GM18499 (cell line): ENCODE results near the gene PTPRM.

Source experiments
- ATAC-seq: cut with Tn5 transposase; IDR thresholded peaks from one replicate; pipeline ENCODE4 v1.9.1; 2021; ENCODE audit warnings: moderate number of reproducible peaks; ENCODE audit not compliant: insufficient read depth, unreplicated experiment

The PTPRM gene

DNA sequence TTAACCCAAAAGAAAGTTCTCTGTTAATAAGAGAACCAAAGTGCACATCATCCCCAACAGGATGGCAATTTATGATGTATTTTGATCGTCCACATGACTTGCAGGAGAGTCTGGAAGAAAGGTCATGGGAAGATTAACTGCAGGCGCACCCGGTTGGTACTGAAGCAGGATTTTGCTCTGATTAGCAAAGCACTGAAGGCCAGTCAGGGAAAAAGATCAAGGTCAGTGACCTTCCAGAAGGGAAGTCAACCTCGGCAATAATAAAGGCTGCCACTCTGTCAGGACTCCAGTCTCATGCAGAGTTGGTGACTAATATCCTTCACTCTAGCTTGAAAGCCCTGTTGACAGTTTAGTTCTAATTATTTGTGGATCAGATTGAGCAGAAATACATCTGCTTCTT is 609.4 kb downstream of the PTPRM start:
- no peak for ATAC-seq

DNA sequence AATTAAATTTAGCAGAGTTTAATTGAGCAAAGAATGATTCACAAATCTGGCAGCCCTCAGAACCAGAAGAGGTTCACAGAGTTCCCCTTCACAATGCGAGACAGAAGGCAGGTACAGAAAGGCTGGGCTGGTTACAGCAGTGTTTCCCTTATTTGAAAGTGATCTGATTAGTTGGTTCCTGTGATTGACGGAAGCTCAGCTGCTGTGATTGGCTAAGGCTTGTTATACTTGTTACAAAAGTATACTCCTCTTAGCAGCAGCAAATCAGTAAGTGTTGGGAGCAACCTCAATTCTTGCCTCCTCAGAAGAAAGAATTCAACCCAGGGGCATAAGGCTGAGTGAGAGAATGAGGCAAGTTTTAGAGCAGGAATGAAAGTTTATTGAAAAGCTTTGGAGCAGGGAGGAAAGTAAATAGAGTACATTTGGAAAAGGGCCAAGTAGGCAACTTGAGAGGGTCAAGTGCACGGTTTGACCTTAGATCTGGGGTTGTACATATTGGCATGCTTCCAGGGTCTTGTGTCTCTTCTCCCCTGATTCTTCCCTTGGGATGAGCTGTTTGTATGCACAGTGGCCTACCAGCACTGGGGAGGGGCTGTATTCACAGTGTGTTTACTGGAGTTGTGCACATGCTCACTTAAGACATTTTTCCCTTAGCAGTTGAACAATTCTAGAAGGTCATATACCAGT is 610.4 kb downstream of the PTPRM start:
- no peak for ATAC-seq

DNA sequence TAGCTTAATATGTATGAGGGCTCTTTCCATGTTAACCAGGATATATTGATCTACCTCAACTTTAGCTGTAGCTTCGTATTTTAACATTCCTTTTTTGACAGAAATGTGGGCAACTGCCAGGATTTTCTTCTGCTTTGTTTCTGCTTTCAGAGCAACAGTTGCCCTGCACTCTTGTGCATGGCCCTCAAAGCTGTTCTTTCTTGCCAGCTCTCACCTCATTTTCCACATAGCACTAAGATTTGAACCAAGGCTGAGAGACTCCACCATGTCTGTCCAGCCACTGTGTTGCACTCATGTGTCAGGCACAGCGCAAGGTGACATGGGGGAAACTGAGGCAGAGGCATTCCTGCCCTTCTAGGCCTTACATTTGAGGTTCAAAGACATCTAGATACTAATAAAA is 619.3 kb downstream of the PTPRM start:
- no peak for ATAC-seq

- no peak for ATAC-seq
These were observed 621.1 kb downstream of the PTPRM start for GRCh38 chr18:8188184-8188583.

GRCh38 chr18:8190980-8191379 is 623.9 kb downstream of the PTPRM start:
- ATAC-seq = no peak

GRCh38 chr18:8194431-8194830 is 627.3 kb downstream of the PTPRM start:
- ATAC-seq = no peak

DNA sequence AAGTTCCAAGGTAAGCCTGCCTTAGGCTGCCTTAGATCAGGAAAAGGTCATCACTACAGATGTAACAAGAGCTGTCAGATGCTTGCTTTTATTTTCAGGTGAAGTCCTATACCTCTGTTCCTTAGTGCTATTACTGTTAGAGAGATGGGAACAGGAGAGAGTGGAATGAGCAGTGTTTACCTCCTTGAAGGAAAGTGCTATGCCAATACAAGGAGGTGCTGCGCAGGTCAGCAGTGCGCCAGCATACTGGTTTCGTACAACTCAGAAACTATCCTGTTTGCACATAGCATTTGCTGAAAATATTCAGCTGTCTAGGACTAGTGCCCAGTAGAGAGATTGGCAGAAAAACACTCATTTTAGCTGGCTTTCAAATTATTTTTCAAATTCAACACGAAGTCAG is 629.1 kb downstream of the PTPRM start:
- no peak for ATAC-seq

DNA sequence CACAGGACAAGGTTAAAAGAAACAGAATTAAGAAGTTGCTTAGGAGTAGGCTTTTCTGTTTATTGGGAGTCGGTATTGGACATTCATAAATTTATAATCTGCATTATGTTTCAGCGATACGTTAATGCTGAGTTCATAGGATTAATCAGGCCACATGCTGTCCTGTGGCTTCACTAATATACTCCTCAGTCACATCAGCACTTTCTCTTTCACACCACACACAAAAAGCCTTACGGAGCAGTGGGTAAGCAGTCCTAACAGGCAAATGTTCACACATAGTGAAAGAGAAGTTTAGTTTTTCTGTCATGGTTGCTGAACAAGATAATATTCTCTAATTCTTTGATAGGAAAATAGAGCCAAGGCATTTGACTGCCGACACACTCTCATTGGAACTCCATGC is 630.4 kb downstream of the PTPRM start:
- ATAC-seq = no peak

DNA sequence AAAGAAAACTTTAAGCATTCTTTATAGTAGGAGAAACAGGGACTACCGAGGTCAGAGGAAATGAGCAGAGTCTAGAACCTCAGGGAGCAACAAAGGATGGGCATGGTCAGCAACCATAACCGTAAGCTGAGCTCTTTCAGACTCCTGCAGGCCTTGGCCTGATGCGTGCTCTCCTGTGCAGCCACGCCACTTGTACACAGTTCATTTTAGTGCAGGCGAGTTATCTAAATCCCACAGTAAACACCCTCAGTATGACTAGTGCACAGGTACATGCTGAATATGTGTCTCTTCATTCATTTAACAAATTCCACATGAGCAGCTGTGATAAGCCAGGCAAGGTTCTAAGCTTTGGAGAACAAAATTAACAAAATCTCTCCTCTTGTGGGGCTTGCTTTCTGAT is 640.9 kb downstream of the PTPRM start:
- no peak for ATAC-seq

DNA sequence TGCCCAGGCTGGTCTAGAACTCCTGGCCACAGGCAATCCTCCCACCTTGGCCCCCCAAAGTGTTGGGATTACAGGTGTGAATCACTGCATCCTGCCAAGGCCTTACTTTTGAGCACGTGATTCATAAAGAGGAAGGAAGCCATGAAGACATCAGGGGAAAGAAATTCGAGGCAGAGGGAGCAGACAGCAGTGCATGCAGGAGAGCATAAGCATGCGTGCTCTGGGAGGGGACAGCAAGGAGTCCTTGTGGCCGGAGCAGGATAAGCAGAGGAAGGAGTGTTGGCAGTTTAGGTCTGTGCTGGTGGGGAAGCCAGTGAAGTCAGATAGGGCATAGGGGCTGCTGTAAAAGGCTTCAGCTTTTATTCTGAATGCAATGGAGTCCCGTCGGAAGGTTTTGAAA is 641.6 kb downstream of the PTPRM start:
- no peak for ATAC-seq

DNA sequence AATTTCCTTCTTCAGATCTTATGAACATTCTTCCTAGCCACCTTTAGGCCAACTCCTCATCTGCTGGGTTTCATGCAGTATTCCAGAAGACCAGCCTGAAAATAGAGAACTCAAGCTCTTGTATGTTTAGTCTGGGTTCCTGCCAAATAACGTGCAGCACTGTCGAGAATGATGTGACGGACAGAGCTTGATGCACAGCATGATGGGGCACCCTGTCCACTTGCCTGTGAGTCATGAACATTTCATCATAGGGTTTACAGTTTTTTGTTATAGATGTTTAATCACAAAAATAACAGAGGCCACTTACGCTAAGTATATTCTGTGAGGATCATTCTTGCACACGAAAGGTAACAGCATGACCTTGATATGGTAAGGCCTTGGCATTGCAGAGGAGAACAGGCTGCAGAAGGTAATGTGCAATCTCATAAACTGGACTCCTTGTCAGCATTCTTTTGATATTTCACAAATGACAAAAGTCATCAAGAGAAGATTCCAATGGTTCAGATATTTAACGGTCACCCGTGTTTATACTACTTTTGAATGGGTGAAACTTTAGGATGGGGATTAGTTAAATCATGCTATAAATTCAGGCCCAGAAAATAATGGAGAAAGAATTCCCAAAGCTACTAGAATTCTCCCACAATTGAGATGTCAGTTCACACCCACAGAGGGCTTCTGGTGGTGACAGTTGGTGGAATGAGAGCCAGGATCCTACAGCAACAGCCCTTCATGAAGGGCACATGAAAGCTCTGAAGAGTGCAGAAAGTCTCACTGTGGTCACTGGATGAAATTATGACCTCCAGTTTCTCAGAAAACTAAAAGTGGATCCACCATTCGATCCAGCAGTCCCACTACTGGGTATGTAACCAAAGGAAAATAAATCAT is 646.0 kb downstream of the PTPRM start:
- no peak for ATAC-seq

- no peak for ATAC-seq
These were observed 648.6 kb downstream of the PTPRM start for GRCh38 chr18:8215741-8216140.

DNA sequence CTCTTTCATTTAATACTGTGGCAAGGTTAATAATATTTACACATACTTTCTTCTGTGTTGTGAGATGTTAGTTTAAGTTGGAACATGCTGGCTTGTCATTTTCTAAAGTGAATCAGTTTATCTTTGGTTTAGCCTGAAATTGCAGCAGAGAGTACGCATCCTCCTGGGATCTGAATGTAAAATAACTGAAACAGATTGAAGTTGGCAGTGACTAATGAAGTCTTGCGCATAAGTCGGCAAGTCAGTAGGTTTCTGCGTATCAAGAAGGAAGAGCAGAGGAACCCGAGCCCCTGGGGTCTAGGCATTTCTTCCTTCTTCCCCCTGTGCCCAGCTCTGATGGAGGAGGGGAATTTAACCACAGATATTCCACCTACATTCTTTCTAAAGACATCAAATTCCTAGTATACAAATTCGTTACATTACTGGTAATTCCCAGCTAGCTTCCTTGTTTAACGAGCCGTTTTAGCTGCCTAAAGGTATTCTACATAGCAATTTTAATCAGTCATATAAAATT is 650.0 kb downstream of the PTPRM start:
- ATAC-seq = no peak

GRCh38 chr18:8218197-8218596 is 651.1 kb downstream of the PTPRM start:
- no peak for ATAC-seq

GRCh38 chr18:8221452-8221851 is 654.3 kb downstream of the PTPRM start:
- no peak for ATAC-seq

DNA sequence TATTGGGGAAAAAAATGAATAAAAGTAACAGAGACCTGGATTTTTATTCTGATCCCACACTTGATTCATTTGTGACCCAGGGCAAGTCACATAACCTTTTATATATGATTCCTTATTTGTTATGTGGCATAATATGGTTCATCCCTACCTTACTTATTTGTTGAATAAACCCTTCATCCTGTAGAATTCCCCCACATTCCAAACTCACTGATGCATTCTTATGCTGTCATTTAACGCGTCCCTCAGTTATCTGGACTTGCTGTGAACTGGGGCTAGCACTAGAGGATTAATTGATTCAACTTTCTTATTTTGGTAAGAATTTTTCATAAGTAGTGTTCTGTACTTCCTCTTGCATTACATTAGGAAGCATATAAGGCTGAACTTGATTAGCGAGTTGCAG is 657.5 kb downstream of the PTPRM start:
- no peak for ATAC-seq

DNA sequence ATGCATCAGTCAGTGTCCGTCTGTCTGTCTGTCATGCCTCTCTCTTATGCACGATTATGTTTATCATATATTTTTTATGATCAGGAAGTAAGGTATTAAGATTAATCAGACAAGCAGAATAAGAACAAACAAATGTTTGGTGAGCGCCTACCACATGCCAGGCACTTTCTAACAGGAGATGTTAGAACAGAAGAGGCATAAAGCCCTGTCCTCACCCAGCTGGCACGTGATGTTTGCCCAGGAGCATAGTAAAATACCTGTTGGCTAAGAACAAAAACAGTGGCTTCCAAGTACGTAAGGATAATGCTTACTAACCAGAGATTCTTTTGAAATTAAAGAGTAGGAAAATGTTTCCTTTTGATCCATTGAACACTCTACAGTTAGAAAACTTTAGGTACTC is 661.9 kb downstream of the PTPRM start:
- no peak for ATAC-seq

- no peak for ATAC-seq
These were observed 662.7 kb downstream of the PTPRM start for GRCh38 chr18:8229787-8230186.

GRCh38 chr18:8231316-8231715 is 664.2 kb downstream of the PTPRM start:
- ATAC-seq = no peak

GRCh38 chr18:8232791-8233190 is 665.7 kb downstream of the PTPRM start:
- no peak for ATAC-seq

- ATAC-seq = no peak
These were observed 668.8 kb downstream of the PTPRM start for GRCh38 chr18:8235894-8236293.

DNA sequence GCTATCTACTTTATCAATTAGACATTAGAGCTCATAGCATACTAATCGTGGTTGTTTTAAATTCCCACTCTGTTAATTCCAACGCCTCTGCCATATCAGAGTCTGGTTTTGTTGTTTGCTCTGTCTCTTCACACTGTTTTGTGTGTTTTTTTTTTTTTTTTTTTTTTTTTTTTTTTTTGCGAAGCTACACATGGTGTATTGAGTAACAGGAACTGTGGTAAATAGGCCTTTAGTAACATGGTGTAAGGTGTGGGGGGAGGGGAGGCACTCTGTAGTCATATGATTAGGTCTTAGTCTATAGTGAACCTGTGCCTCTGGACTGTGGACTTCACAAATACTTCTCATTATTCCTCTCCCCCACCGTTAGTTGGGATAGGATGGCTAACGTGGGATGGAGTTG is 671.4 kb downstream of the PTPRM start:
- ATAC-seq = no peak
